ENCODE measurements around the gene UGT1A1. TPM values are rescaled to one million over a fixed set of nuclear protein-coding genes. Genes with fewer than 3 reads are reported as not detected.

Gene UGT1A1
- total RNA-seq, 1 experiment from 2014 or later: not detected

- H3K4me1 Mint-ChIP-seq: peaks cover 0 to 1% of the 10 kb centered on the region in 2 experiments; a peak in 3 of 4 replicates
- no peak overlapping the region for H2BK12ac ChIP-seq (ENCODE audit: insufficient read length, low read depth, low read length)
- H4K91ac ChIP-seq (ENCODE audit: insufficient read length, low read depth, low read length): no peak overlapping the region
- H3K36me3 Mint-ChIP-seq (ENCODE audit: insufficient read depth in 1 of 3, low read depth in 3 of 3): no peaks in the 10 kb centered on the region
- H3K14ac ChIP-seq (ENCODE audit: insufficient read depth, low read length): no peak overlapping the region
- H3K27ac Mint-ChIP-seq: no peak overlapping the region
- H4K5ac ChIP-seq (ENCODE audit: insufficient read length, low read depth, low read length): no peak overlapping the region
- no peak for DNase-seq
- no peaks in the 10 kb centered on the region for H4K20me1 ChIP-seq (ENCODE audit: control insufficient read depth, insufficient read depth, insufficient read length)
- no peaks in the 10 kb centered on the region for H3K9me3 ChIP-seq (ENCODE audit: control insufficient read depth, low read depth, low read length)
- H2AK5ac ChIP-seq (ENCODE audit: insufficient read length, low read length): no peak overlapping the region
- no peaks in the 10 kb centered on the region for H3K79me1 ChIP-seq (ENCODE audit: insufficient read depth, low read depth, low read length, poor library complexity, severe bottlenecking)
- no peak overlapping the region for H3K18ac ChIP-seq (ENCODE audit: insufficient read length, low read depth, low read length)
- H2AFZ ChIP-seq (ENCODE audit: low read length): no peak overlapping the region
- H2BK20ac ChIP-seq (ENCODE audit: low read depth, low read length, poor library complexity, severe bottlenecking): no peak overlapping the region
- TF ChIP-seq, protein P1, sequence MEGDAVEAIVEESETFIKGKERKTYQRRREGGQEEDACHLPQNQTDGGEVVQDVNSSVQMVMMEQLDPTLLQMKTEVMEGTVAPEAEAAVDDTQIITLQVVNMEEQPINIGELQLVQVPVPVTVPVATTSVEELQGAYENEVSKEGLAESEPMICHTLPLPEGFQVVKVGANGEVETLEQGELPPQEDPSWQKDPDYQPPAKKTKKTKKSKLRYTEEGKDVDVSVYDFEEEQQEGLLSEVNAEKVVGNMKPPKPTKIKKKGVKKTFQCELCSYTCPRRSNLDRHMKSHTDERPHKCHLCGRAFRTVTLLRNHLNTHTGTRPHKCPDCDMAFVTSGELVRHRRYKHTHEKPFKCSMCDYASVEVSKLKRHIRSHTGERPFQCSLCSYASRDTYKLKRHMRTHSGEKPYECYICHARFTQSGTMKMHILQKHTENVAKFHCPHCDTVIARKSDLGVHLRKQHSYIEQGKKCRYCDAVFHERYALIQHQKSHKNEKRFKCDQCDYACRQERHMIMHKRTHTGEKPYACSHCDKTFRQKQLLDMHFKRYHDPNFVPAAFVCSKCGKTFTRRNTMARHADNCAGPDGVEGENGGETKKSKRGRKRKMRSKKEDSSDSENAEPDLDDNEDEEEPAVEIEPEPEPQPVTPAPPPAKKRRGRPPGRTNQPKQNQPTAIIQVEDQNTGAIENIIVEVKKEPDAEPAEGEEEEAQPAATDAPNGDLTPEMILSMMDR (conservative IDR thresholded peaks at IDR 0.05): no peak
- H3K27me3 ChIP-seq (ENCODE audit: insufficient read depth, low read length): no peaks in the 10 kb centered on the region
- H3K27ac ChIP-seq (ENCODE audit: insufficient read length, low read depth, low read length): no peak overlapping the region
- H4K8ac ChIP-seq (replicated peaks; ENCODE audit: insufficient read length, low read depth, low read length): no peak overlapping the region
- no peaks in the 10 kb centered on the region for H3K79me2 ChIP-seq (ENCODE audit: insufficient read depth, low read length)
- no peak overlapping the region for H3K9ac ChIP-seq (ENCODE audit: extremely low read depth, insufficient read length, low read length)
- H3K23ac ChIP-seq (ENCODE audit: insufficient read length, low read depth, low read length): no peak overlapping the region
- H2BK5ac ChIP-seq (ENCODE audit: insufficient read length, low read length): no peak overlapping the region
- H3K4me2 ChIP-seq (ENCODE audit: insufficient read depth, insufficient read length, low read length): no peak overlapping the region
- H3K56ac ChIP-seq (ENCODE audit: insufficient read length, low read depth, low read length): no peak overlapping the region
- H3K23me2 ChIP-seq (ENCODE audit: insufficient read length, low read depth, low read length, poor library complexity, severe bottlenecking): no peaks in the 10 kb centered on the region
- peaks cover 2 to 3% of the 10 kb centered on the region in 2 experiments; a peak in 4 of 5 replicates for H3K9me3 Mint-ChIP-seq
- peaks cover 5% of the 10 kb centered on the region for H3K27me3 Mint-ChIP-seq (ENCODE audit: low read depth)
- no peak overlapping the region for H2BK15ac ChIP-seq (ENCODE audit: low read depth, low read length)
- H3K4ac ChIP-seq (ENCODE audit: low read depth, low read length): no peak overlapping the region
- H3K4me3 Mint-ChIP-seq: no peak overlapping the region
- H3K4me1 ChIP-seq (ENCODE audit: insufficient read depth, low read length): no peaks in the 10 kb centered on the region
- no peak overlapping the region for H2BK120ac ChIP-seq (ENCODE audit: low read depth, low read length, poor library complexity, severe bottlenecking)
- H3T11ph ChIP-seq (ENCODE audit: low read length): no peak overlapping the region
Observed at GRCh38 chr2:233758141-233758540, 1.9 kb upstream of the UGT1A1 start.
